NCI-H510A (cell line): Measurements from ENCODE around the gene VSIG2.
A peak's percentile ranks its signal among the peaks of the same experiment; 100 is the strongest.

Experiments
- DNase-seq: peaks from one replicate; lab custom pipeline; 2025; lab: John Stamatoyannopoulos, UW

VSIG2 gene

GRCh38 chr11:124763156-124763947, 11.3 kb upstream of the VSIG2 start:
- DNase-seq = peak; percentile 41

GRCh38 chr11:124762624-124763155, 10.6 kb upstream of the VSIG2 start:
- DNase-seq = no peak

GRCh38 chr11:124762105-124762623, 10.1 kb upstream of the VSIG2 start, which contains the start of gene ESAM:
Gene ESAM, minus strand, starts transcription at chr11:124762290. Its CDS starts 136 bp downstream, at chr11:124762154.
- peak; percentile 9 for DNase-seq

- DNase-seq = no peak
Observed at GRCh38 chr11:124761301-124762104, 9.4 kb upstream of the VSIG2 start.

GRCh38 chr11:124760806-124761205, 8.8 kb upstream of the VSIG2 start:
- DNase-seq = no peak

GRCh38 chr11:124760205-124760652, 8.2 kb upstream of the VSIG2 start:
- no peak for DNase-seq

- no peak for DNase-seq
Observed at GRCh38 chr11:124759266-124760204, 7.5 kb upstream of the VSIG2 start.

GRCh38 chr11:124758355-124759265, 6.6 kb upstream of the VSIG2 start:
- peak; percentile 84 for DNase-seq

- DNase-seq = no peak
Observed at GRCh38 chr11:124757320-124757719, 5.3 kb upstream of the VSIG2 start.

GRCh38 chr11:124756753-124757227, 4.7 kb upstream of the VSIG2 start:
- DNase-seq = no peak

- DNase-seq = no peak
Observed at GRCh38 chr11:124756033-124756752, 4.1 kb upstream of the VSIG2 start.

- no peak for DNase-seq
Observed at GRCh38 chr11:124754710-124755109, 2.7 kb upstream of the VSIG2 start.

GRCh38 chr11:124754309-124754708, 2.3 kb upstream of the VSIG2 start:
- no peak for DNase-seq

GRCh38 chr11:124753624-124754023, 1.6 kb upstream of the VSIG2 start:
- no peak for DNase-seq

GRCh38 chr11:124753205-124753604, 1.1 kb upstream of the VSIG2 start:
- no peak for DNase-seq

- no peak for DNase-seq
Observed at GRCh38 chr11:124752471-124753102, 532 bp upstream of the VSIG2 start.

- no peak for DNase-seq
Observed at GRCh38 chr11:124751391-124751740, 689 bp downstream of the VSIG2 start.

- DNase-seq = no peak
Observed at GRCh38 chr11:124749912-124750311, 2.1 kb downstream of the VSIG2 start.
